A172 (cell line): ENCODE measurements around the gene IGFBP2. TPM values are rescaled to one million over a fixed set of nuclear protein-coding genes. Genes with fewer than 3 reads are reported as not detected.
A peak's percentile ranks its signal among the peaks of the same experiment; 100 is the strongest.

Experiments
- DNase-seq: peaks from one replicate; pipeline ENCODE4 v3.0.0-alpha.2; 2015; ENCODE audit warnings: low spot score
- total RNA-seq: library from RNA; depleted of rRNA; stranded (reverse); fragments of >200 nt; shearing (Covaris generic); gene quantifications from 2 replicates; pipeline ENCODE4 v1.2.3, GENCODE V29; 2014

IGFBP2 gene
- total RNA-seq, 1 experiment from 2014 or later = 56.6 TPM

- DNase-seq = no peak
Measured at GRCh38 chr2:216681683-216682082, 48.5 kb downstream of the IGFBP2 start.

- DNase-seq = no peak
Measured at GRCh38 chr2:216683846-216684245, 50.6 kb downstream of the IGFBP2 start.

GRCh38 chr2:216685327-216685875 lies 52.2 kb downstream of the IGFBP2 start:
- no peak for DNase-seq

- no peak for DNase-seq
Measured at GRCh38 chr2:216687111-216687510, 53.9 kb downstream of the IGFBP2 start.

- DNase-seq = no peak
Measured at GRCh38 chr2:216687646-216688045, 54.4 kb downstream of the IGFBP2 start.

- no peak for DNase-seq
Measured at GRCh38 chr2:216688731-216689340, 55.6 kb downstream of the IGFBP2 start.

GRCh38 chr2:216689397-216689796 lies 56.2 kb downstream of the IGFBP2 start:
- no peak for DNase-seq

GRCh38 chr2:216690456-216690852 lies 57.2 kb downstream of the IGFBP2 start:
- no peak for DNase-seq

GRCh38 chr2:216690853-216691741 lies 57.9 kb downstream of the IGFBP2 start:
- DNase-seq = peak; percentile 52

- peak; percentile 44 for DNase-seq
Measured at GRCh38 chr2:216692636-216693413, 59.6 kb downstream of the IGFBP2 start.

- no peak for DNase-seq
Measured at GRCh38 chr2:216693414-216694080, 60.3 kb downstream of the IGFBP2 start.

GRCh38 chr2:216694082-216694825 lies 61.0 kb downstream of the IGFBP2 start:
- DNase-seq = no peak

GRCh38 chr2:216694826-216695217 lies 61.6 kb downstream of the IGFBP2 start:
- no peak for DNase-seq

GRCh38 chr2:216695401-216695821 lies 62.2 kb downstream of the IGFBP2 start, which contains the start of gene IGFBP5:
Gene IGFBP5 (minus strand): TSS chr2:216695549. CDS start chr2:216694775, 774 bp downstream.
- no peak for DNase-seq

- no peak for DNase-seq
Measured at GRCh38 chr2:216696321-216696720, 63.1 kb downstream of the IGFBP2 start.

- DNase-seq = peak; percentile 64
Measured at GRCh38 chr2:216696751-216697560, 63.7 kb downstream of the IGFBP2 start.

- no peak for DNase-seq
Measured at GRCh38 chr2:216698293-216698692, 65.1 kb downstream of the IGFBP2 start.

GRCh38 chr2:216698895-216699294 lies 65.7 kb downstream of the IGFBP2 start:
- peak; percentile 76 for DNase-seq

- no peak for DNase-seq
Measured at GRCh38 chr2:216700088-216700567, 66.9 kb downstream of the IGFBP2 start.

GRCh38 chr2:216700781-216701180 lies 67.6 kb downstream of the IGFBP2 start:
- no peak for DNase-seq
